GM03348 (cell line): ENCODE measurements around the gene BRAP.
"Not testable (repeated sequence)": the region's sequence is repeated elsewhere in the genome, so short reads cannot be mapped to it uniquely, and the experiment has no call there.

Experiments
- DNase-seq: peaks from one replicate; pipeline ENCODE4 v3.0.0; 2012; ENCODE audit warnings: low spot score

BRAP gene

GRCh38 chr12:111685811-111686573 lies at the start of gene BRAP, which contains the start of gene ACAD10:
Gene BRAP, minus strand, starts transcription at chr12:111685956. Its CDS starts 164 bp downstream, at chr12:111685792.
Gene ACAD10, plus strand, starts transcription at chr12:111686053. Its CDS starts 6,657 bp downstream, at chr12:111692710.
- DNase-seq, result peak; percentile 99

GRCh38 chr12:111733340-111733915 lies 47.7 kb upstream of the BRAP start:
- no peak for DNase-seq

- no peak for DNase-seq
Measured at GRCh38 chr12:111732786-111733185, 47.0 kb upstream of the BRAP start.

GRCh38 chr12:111730420-111730819 lies 44.7 kb upstream of the BRAP start:
- DNase-seq, result no peak

- no peak for DNase-seq
Measured at GRCh38 chr12:111728795-111729194, 43.0 kb upstream of the BRAP start.

- DNase-seq, result not testable (repeated sequence)
Measured at GRCh38 chr12:111723646-111724360, 38.0 kb upstream of the BRAP start.

- DNase-seq, result no peak
Measured at GRCh38 chr12:111720457-111720856, 34.7 kb upstream of the BRAP start.

GRCh38 chr12:111719316-111719715 lies 33.6 kb upstream of the BRAP start:
- not testable (repeated sequence) for DNase-seq

- no peak for DNase-seq
Measured at GRCh38 chr12:111715279-111715678, 29.5 kb upstream of the BRAP start.

- no peak for DNase-seq
Measured at GRCh38 chr12:111706145-111706544, 20.4 kb upstream of the BRAP start.

- no peak for DNase-seq
Measured at GRCh38 chr12:111705672-111706071, 19.9 kb upstream of the BRAP start.

- no peak for DNase-seq
Measured at GRCh38 chr12:111699962-111700361, 14.2 kb upstream of the BRAP start.

- DNase-seq, result no peak
Measured at GRCh38 chr12:111693818-111694217, 8.1 kb upstream of the BRAP start.

GRCh38 chr12:111692575-111693210 lies 6.9 kb upstream of the BRAP start:
- peak; percentile 20 for DNase-seq

GRCh38 chr12:111691262-111691661 lies 5.5 kb upstream of the BRAP start:
- no peak for DNase-seq

- no peak for DNase-seq
Measured at GRCh38 chr12:111687952-111688351, 2.2 kb upstream of the BRAP start.

GRCh38 chr12:111687255-111687654 lies 1.5 kb upstream of the BRAP start:
- DNase-seq, result no peak

GRCh38 chr12:111686574-111687105 lies 884 bp upstream of the BRAP start:
- no peak for DNase-seq

GRCh38 chr12:111685322-111685810 lies 390 bp downstream of the BRAP start:
- no peak for DNase-seq

GRCh38 chr12:111684485-111685198 lies 1.1 kb downstream of the BRAP start:
- not testable (repeated sequence) for DNase-seq

GRCh38 chr12:111677186-111677585 lies 8.6 kb downstream of the BRAP start:
- no peak for DNase-seq
